ENCODE data around the gene MGMT. TPM values are rescaled to one million over a fixed set of nuclear protein-coding genes. Genes with fewer than 3 reads are reported as not detected.
"Not testable (repeated sequence)": the region's sequence is repeated elsewhere in the genome, so short reads cannot be mapped to it uniquely, and the experiment has no call there.

The MGMT gene
- total and polyA plus RNA-seq, 9 of the 15 experiments (the other 6 are each of a cell fraction or from before 2014, with no cell fraction given): 0.03 to 0.29 (median 0.11) TPM; not detected in 4

- Histone ChIP-seq H3K4me2 (ENCODE audit: insufficient read depth, low read length) (no peak overlapping the region), H4K20me1 (replicated peaks; ENCODE audit: control insufficient read depth, insufficient read depth, low read length) (no peaks in the 10 kb centered on the region), H3K27ac (ENCODE audit: extremely low read depth, low read depth, low read length) (no peak overlapping the region), H3K27me3 (ENCODE audit: control insufficient read depth in 2 of 2, insufficient read depth in 2 of 2, low read length in 2 of 2) (no peaks in the 10 kb centered on the region; a peak in 1 of 5 replicates), H3K9me1 (ENCODE audit: control insufficient read depth, insufficient read depth, low read length) (no peaks in the 10 kb centered on the region), H3K4me3 (no peak overlapping the region), H3K4me1 (replicated peaks in 1 of 2; ENCODE audit: control insufficient read depth in 2 of 2, insufficient read depth in 2 of 2, low read length in 2 of 2) (no peaks in the 10 kb centered on the region), H2AFZ (ENCODE audit: low read depth, low read length) (no peak overlapping the region), H3K9me3 (replicated peaks; ENCODE audit: control insufficient read depth, insufficient read depth, low read depth, low read length) (no peaks in the 10 kb centered on the region), H3K79me2 (ENCODE audit: control insufficient read depth, insufficient read depth, low read length) (no peaks in the 10 kb centered on the region), H3K36me3 (ENCODE audit: control insufficient read depth, insufficient read depth, low read length) (no peaks in the 10 kb centered on the region), H3K9ac (ENCODE audit: insufficient read depth in 1 of 2, low read depth in 2 of 2, low read length in 2 of 2) (no peak overlapping the region)
- ChIA-PET CTCF (ENCODE audit: low intra/inter-chr PET ratio) (no interaction called here), POLR2A (interaction anchor here (0.5 kb wide), 1 partner anchor 17 kb away, joined by 3 read pairs; no protein-coding TSS in a partner anchor)
- DNase-seq (ENCODE audit: extremely low read depth in 1 of 4, low spot score in 3 of 4) (no peak), FAIRE-seq (no peak), ATAC-seq (no peak)
- in situ Hi-C loops (cut with MboI): no loop called here
- BruUV-seq (replicated peaks): no TSS peak
- no peak for TF ChIP-seq FOXK2 (conservative IDR thresholded peaks at IDR 0.05 in 1 of 2, IDR thresholded peaks at IDR 0.05 in 1 of 2; ENCODE audit: low read depth in 2 of 2)
- TF ChIP-seq, protein P1, sequence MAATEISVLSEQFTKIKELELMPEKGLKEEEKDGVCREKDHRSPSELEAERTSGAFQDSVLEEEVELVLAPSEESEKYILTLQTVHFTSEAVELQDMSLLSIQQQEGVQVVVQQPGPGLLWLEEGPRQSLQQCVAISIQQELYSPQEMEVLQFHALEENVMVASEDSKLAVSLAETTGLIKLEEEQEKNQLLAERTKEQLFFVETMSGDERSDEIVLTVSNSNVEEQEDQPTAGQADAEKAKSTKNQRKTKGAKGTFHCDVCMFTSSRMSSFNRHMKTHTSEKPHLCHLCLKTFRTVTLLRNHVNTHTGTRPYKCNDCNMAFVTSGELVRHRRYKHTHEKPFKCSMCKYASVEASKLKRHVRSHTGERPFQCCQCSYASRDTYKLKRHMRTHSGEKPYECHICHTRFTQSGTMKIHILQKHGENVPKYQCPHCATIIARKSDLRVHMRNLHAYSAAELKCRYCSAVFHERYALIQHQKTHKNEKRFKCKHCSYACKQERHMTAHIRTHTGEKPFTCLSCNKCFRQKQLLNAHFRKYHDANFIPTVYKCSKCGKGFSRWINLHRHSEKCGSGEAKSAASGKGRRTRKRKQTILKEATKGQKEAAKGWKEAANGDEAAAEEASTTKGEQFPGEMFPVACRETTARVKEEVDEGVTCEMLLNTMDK (IDR thresholded peaks at IDR 0.05; ENCODE audit: borderline replicate concordance, insufficient read depth, low read depth, low read length, poor library complexity, severe bottlenecking): no peak
- WGBS (ENCODE audit: insufficient coverage, low coverage, missing lambda C conversion rate): 0% methylated on average over 2 of the region's 7 CpGs
- intact Hi-C loops (cut with micrococcal nuclease): no loop called here
These were observed 33.8 kb upstream of the MGMT start for GRCh38 chr10:129433266-129433665.

DNA sequence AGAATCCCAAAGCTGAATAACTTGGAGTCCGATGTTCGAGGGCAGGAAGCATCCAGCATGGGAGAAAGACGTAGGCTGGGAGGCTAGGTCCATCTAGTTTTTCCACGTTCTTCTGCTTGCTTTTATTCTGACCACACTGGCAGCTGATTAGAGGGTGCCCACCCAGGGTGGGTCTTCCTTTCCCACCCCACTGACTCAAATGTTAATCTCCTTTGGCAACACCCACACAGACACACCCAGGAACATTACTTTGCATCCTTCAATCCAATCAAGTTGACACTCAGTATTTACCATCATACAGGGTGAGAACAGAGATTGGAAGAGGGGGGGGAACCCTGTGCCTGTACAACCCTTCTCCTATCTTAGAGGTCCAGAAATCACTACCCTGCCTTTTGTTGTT is 31.3 kb upstream of the MGMT start:
- H3K4me3 ChIP-seq; in situ Hi-C loops (cut with MboI); H3K9me1 ChIP-seq (ENCODE audit: control insufficient read depth, insufficient read depth, low read length); ATAC-seq; FAIRE-seq; H3K4me1 ChIP-seq (replicated peaks in 1 of 2; ENCODE audit: control insufficient read depth in 2 of 2, insufficient read depth in 2 of 2, low read length in 2 of 2); POLR2A ChIA-PET; H3K9me3 ChIP-seq (replicated peaks; ENCODE audit: control insufficient read depth, insufficient read depth, low read depth, low read length); H3K27ac ChIP-seq (ENCODE audit: extremely low read depth, low read depth, low read length); H2AFZ ChIP-seq (ENCODE audit: low read depth, low read length); H3K4me2 ChIP-seq (ENCODE audit: insufficient read depth, low read length); H3K79me2 ChIP-seq (ENCODE audit: control insufficient read depth, insufficient read depth, low read length); H3K27me3 ChIP-seq (ENCODE audit: control insufficient read depth in 2 of 2, insufficient read depth in 2 of 2, low read length in 2 of 2); intact Hi-C loops (cut with micrococcal nuclease); H4K20me1 ChIP-seq (replicated peaks; ENCODE audit: control insufficient read depth, insufficient read depth, low read length); H3K36me3 ChIP-seq (ENCODE audit: control insufficient read depth, insufficient read depth, low read length); CTCF ChIA-PET (ENCODE audit: low intra/inter-chr PET ratio); H3K9ac ChIP-seq (ENCODE audit: insufficient read depth in 1 of 2, low read depth in 2 of 2, low read length in 2 of 2); BruUV-seq (replicated peaks); DNase-seq (ENCODE audit: extremely low read depth in 1 of 4, low spot score in 3 of 4): not testable (repeated sequence)
- 0% methylated on average over 4 of the region's 4 CpGs for WGBS (ENCODE audit: insufficient coverage, low coverage, missing lambda C conversion rate)

Measured in K562 (cell line).